Putamen (tissue), 1 donor: ENCODE data around the gene ATP11A.
A peak's percentile ranks its signal among the peaks of the same experiment; 100 is the strongest.

Experiments used
- DNase-seq: peaks from one replicate; pipeline ENCODE4 v3.0.0-alpha.2; 2016; ENCODE audit warnings: low spot score

ATP11A gene

GRCh38 chr13:112761701-112762689 lies 72.2 kb downstream of the ATP11A start:
- no peak for DNase-seq

GRCh38 chr13:112762690-112763080 lies 72.8 kb downstream of the ATP11A start:
- no peak for DNase-seq

GRCh38 chr13:112764028-112764427 lies 74.2 kb downstream of the ATP11A start:
- DNase-seq: no peak

- no peak for DNase-seq
Observed at GRCh38 chr13:112764864-112765561, 75.2 kb downstream of the ATP11A start.

- DNase-seq: no peak
Observed at GRCh38 chr13:112765731-112766130, 75.9 kb downstream of the ATP11A start.

- DNase-seq: no peak
Observed at GRCh38 chr13:112766336-112766735, 76.5 kb downstream of the ATP11A start.

- no peak for DNase-seq
Observed at GRCh38 chr13:112767506-112768471, 78.0 kb downstream of the ATP11A start.

- no peak for DNase-seq
Observed at GRCh38 chr13:112768795-112769481, 79.1 kb downstream of the ATP11A start.

- DNase-seq: no peak
Observed at GRCh38 chr13:112769615-112770014, 79.8 kb downstream of the ATP11A start.

- DNase-seq: no peak
Observed at GRCh38 chr13:112770504-112770903, 80.7 kb downstream of the ATP11A start.

- no peak for DNase-seq
Observed at GRCh38 chr13:112771139-112771876, 81.5 kb downstream of the ATP11A start.

GRCh38 chr13:112771877-112772538 lies 82.2 kb downstream of the ATP11A start:
- no peak for DNase-seq

GRCh38 chr13:112772539-112772909 lies 82.7 kb downstream of the ATP11A start:
- no peak for DNase-seq

- DNase-seq: no peak
Observed at GRCh38 chr13:112772929-112773328, 83.1 kb downstream of the ATP11A start.

GRCh38 chr13:112773601-112774447 lies 84.0 kb downstream of the ATP11A start:
- DNase-seq: peak; percentile 64

- DNase-seq: peak; percentile 66
Observed at GRCh38 chr13:112774448-112774792, 84.6 kb downstream of the ATP11A start.

- DNase-seq: no peak
Observed at GRCh38 chr13:112774829-112775565, 85.2 kb downstream of the ATP11A start.

- no peak for DNase-seq
Observed at GRCh38 chr13:112775791-112776279, 86.0 kb downstream of the ATP11A start.
